HK-2 (cell line): ENCODE results near the gene UBE2G1.

ENCODE experiments used
- DNase-seq: peaks from one replicate; pipeline ENCODE4 v3.0.0-alpha.2; 2018; ENCODE audit not compliant: unreplicated experiment

The UBE2G1 gene

DNA sequence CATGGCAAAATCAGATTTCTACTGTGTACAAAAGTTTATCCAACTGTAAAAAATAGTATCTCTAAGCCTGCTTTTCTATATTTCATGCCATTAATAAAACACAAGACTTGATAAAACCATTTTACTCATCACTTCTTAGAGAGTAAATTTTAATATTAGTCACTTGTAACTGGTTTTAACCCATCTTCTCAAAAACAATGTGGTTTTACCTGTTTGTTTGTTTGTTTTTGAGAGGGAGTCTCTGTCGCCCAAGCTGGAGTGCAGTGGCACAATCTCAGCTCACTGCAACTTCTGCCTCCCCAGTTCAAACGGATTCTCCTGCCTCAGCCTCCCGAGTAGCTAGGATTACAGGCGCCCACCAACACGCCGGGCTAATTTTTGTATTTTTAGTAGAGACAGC lies 32.1 kb downstream of the UBE2G1 start:
- no peak for DNase-seq

DNA sequence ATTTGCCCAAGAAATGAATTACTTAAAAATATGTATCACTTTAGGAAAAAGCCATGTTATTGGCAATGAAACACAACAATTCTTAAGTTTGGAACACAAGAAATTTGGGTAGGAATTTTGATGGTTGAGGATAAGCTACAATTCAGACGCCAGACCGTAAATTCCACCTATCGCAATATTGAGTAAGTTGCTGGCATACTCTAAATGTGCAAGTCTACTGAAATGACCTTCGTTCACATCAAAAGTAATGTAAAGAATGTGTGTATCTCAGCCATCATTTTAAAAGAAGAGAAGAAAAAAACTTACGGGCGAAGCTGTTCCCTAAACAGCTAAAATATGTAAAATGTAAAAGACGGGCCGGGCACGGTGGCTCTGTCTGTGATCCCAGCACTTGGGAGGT lies 33.4 kb downstream of the UBE2G1 start:
- no peak for DNase-seq

DNA sequence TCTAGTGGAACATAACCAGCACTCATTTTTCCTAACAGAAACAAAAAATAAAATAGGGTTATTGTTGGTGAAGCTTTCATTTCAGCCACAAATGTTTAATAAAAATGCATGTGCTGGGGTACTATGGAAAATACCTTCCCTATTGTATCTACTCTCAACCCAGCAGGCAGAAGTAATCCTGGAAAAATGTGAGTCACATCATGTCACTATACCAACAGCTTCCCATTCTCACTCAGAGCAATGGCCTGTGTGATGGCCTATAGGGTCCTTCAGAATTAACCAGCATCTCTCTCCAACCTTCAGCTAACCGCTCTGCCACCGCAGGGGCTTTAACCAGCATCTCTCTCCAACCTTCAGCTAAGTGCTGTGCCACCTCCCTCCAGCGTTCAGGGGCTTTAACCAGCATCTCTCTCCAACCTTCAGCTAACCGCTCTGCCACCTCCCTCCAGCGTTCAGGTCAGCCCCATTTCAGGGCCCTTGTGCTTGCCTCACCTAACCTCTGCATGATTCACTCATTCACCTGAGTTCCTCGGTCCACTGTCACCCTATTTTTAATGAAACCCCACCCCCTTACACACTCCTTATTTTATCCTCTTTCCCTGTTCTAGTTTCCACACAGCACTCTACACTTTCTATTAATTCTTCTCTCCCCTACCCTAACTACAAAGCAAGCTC lies 34.0 kb downstream of the UBE2G1 start:
- DNase-seq = peak; percentile 10

DNA sequence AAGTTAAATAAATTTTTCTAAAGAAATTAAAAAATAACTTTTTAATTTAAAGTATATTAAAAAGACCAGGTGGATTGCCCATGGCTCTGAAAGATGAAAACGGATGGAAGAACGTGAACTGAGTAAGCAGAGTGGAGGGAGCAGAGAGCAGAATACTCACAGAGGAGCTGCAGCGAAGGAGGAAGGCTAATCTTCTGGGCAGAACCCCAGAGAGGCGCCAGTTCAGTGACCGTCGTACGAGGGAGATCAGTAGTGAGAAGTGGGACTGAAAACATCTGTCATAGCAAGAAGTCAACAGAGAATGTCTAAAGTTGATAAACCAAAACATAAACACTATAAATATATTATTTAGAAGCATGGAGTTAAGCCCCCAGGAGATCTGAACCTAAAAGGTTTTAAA lies 34.9 kb downstream of the UBE2G1 start:
- no peak for DNase-seq

DNA sequence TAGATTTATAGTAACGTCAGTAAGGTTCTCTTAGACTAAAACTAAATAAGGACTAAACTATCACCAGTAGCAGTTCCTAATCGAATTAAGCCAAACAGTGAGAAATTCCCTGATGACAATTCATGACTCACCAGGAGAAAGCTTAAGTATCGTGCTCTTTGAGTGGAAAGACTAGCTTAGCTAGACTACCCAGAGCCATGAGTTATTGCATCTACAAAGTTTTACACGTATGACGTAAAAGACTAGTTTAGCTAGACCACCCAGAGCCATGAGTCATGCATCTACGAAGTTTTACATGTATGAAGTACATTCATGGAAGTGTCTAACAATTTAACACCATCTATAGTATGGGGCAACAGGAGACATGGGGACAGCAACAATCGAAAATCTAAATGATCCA lies 36.6 kb downstream of the UBE2G1 start:
- no peak for DNase-seq

DNA sequence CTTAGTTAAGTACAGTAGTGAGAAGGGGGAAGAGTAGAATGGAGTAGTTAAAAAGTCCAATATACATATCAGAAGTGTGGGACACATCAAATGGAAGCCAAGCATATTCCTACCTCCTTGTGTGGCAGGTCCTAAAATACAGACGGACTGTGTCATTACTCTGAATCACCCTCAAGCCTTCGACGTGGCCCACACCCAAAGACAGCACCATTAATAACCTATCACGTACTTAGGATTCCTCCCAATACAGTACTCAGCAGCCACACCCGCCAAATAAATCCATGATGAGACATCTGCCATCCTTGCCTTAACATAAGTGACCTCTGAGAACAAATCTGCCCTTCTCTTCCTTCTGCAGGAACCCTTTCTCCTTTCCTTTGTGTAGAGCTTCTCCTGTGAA lies 38.9 kb downstream of the UBE2G1 start:
- DNase-seq = no peak

DNA sequence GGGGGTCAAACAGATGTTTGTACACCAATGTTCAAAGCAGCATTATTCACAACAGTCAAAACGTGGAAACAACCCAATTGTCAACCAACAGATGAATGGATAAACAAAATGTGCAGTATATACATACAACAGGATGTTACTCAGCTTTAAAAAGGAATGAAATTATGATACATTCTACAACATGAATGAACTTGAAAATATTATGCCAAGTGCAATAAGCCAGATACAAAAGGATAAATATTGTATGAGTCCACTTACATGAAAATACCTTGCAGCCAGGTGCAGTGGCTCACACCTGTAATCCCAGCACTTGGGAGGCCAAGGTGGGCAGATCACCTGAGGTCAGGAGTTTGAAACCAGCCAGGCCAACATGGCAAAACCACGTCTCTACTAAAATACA lies 39.9 kb downstream of the UBE2G1 start:
- DNase-seq = no peak

DNA sequence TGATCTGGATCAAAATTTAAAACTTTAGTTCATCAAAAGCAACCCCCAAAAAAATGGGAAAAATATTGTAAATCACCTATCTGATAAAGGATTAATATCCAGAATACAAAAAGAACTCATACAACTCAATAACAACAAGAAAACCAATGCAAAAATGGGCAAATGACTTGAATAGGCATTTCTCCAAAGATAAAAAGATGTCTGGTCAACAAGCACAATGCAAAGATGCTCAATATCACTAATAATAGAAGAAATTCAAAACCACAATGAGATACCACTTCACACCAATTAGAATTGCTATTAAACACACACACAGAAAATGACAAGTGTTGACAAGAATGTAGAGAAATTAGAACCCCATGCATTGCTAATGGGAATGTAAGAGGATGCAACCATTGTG lies 40.4 kb downstream of the UBE2G1 start:
- DNase-seq = no peak

DNA sequence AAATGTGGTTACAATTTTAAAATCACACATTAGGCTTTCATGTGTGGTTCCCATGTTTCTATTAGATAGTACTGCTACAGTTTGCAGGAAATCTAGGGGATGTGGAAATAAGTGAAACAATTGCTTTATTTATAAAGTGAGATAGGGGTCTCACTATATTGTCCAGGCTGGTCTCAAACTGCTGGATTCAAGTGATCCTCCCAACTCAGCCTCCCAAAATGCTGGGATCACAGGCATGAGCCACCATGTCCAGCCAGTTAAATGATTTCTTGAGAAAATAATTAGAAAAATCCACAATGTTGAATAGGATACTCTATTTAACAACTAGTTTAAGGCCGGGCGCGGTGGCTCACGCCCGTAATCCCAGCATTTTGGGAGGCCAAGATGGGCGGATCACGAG lies 42.0 kb downstream of the UBE2G1 start:
- DNase-seq = no peak

DNA sequence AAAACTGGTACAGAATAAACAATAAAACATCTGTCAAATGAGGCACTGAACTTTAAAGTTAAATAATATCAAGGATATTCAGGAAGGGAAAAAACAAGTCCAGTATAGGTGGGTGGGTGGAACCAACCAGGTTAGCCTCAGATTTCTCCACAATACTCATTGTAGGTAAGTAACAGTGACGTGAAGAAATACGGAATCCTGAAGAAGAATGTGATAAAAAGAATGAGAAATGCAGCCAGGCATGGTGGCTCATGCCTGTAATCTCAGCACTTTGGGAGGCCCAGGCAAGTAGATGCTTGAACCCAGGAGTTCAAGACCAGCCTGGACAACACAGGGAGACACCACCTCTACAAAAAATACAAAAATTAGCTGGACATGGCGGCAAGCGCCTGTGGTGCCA lies 47.3 kb downstream of the UBE2G1 start:
- no peak for DNase-seq

DNA sequence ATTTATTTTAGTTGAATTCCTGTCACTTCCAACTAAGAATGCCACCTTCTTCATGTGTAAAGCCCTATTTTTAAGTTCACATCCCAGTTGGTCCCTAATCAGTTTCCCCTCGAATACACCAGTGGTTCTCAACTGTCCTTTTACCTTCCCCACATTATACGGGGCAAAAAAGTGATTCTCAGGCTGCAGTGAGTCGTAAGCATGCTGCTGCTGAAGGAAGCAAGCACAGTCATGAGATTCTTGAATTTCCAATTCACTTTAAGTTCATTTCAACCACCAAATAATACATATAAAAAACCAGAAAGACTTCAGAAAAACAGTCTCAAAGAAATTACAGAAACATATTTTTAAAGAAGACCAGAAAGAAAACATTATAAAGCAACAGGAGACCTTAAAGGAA lies 47.9 kb downstream of the UBE2G1 start:
- no peak for DNase-seq

DNA sequence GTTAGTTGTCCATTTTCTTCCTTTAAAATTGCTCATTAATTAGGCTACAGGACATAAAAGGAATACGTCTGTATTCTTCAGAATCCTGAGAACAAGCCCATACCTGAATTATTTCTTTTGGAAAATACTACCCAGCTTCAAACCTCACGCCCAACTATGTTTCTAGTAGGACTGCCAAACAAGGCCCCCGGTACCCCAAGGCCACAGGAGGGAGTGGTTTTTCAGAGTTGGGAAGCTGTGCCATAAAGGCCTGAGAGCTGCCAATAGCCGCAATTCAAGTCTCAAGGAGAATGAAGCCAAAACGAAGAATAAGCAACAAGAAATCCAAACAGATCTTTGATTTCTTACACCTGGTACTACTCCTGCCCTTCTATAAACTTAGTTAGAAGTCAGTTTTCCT lies 48.3 kb downstream of the UBE2G1 start:
- DNase-seq = no peak

DNA sequence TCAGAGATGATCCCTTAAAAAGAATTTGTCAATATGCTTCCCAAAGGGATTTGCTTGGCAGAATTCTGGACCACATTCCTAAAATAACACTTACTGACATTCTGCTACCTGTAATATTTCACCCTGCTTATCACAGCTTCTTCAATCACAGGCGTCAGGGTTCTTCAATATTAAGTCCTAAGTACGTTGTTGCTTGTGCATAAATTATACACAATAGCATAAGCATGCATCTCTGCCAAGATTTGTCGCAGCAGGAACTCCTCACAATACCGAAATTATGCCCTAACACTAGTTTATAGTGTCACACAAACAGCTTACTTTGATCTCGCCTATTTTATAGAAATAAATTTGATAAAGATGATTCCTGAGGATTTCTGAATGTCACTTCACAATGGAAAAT lies 48.9 kb downstream of the UBE2G1 start:
- no peak for DNase-seq

DNA sequence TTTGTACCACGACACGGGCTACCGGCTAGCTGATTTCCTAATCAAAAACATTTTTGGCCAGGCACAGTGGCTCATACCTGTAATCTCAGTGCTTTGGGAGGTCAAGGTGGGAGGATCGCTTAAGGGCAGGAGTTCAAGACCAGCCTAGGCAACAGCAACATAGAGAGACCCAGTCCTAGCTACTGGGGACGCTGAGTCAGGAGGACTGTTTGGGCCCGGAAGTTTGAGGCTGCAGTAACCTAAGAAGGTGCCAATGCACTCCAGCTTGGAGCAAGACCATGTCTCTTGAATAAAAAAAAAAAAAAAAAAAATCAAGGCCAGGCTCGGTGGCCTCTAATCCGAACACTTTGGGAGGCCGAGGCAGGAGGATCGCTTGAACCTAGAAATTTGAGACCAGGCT lies 49.8 kb downstream of the UBE2G1 start:
- no peak for DNase-seq

DNA sequence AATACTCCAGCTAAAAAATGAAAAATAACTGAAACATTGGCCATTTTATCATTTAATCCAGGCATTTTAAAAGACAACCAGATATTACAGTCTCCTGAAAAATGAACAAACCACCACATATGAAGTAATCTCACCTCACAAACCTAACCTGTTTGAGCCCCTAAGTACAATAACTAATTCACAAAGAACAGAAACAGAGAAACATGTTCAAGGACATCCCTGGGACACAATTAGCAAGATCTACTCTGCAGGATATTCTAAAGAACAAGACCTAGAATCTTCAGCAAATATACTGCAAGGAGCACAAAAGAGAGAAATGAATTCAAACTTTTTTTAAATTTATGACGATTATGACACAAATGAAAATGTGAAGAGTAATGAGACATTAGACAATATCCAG lies 51.9 kb downstream of the UBE2G1 start:
- DNase-seq = no peak

DNA sequence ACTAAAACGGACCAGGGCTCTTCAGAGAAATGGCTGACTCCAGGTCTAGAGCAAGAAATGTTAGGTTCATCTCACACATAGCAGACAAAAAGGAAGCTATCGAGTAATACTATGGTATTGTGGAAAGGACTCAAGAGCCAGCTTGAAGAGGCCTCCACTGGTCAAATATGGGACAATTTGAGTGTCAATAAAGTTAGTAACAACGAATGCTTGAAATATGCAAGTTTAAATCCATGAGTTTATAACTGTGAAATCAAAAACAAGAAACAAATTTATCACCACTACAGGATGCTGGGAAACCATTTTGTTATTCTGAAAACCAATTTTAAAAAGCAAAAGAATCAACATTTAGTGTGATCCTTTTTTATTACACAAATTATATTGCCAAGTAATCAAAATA lies 52.3 kb downstream of the UBE2G1 start:
- no peak for DNase-seq

DNA sequence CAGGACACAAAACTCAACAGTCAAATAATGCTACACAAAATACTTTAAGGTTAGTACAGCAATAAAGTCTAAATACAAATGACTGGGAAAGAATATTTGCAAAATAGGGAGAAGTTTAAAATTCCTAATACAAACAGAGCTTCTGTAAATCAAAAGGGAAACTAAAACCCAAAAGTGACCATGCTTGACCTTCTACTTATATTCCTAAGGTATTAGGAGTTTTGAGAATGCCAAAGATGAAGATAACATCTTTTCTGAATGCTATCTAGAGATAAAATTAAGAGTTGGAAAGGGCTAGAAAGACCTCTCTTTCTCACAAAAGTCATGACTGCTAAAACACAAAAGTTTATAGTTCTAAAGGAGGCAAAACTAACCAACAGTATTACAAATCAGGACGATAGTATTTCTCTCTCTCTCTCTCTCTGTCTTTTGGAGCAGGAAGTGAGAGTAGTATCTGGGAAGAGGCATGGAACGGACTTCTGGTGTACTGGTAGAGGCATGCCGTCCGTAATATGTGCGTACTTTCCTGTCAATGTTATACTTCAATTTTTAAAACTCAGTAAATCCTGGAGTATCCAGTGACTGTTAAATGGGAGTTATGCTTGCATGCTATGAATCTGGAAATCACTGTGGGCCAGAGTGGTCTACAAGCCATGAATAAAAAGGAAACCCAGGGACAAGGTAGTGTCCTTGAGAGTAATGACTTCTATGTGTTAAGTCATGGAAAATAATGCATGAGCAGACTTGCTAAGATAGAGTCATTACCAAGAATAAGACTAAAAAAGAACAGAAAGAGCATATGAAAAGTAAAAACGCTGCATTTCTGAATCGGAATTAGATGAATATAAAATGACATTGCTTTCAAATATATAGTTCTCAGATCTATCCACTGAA lies 53.0 kb downstream of the UBE2G1 start:
- no peak for DNase-seq

DNA sequence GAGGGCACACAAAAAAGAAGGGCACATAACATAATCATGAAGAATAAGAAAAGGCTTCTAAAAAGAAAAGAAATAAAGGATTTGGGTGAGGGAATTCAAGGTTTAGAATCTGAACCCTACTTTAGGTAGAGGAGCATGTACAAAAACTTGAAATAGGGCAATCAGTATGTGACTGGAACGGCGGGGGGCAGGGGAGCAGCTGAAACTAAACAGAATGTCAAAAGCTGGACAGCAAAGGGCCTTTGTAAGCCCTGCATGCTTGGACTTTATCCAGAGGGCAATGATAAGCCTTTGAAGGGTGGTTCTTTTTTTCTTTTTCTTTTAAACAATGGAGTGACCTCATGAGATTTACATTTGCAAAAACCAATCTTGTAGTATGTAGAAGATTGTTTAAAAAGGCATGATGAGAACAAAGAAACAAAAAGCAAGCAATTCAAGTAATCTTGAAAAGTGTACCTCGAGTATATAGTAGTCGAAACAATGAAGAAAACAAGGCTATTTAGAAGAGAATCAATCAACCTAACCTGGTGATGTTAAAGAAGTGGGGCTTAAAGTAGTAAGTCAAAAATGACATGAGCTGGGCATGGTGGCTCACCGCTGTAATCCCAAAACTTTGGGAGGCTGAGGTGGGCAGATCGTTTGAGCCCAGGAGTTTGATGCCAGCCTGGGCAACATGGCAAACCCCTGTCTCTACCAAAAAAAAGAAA lies 56.0 kb downstream of the UBE2G1 start:
- no peak for DNase-seq

DNA sequence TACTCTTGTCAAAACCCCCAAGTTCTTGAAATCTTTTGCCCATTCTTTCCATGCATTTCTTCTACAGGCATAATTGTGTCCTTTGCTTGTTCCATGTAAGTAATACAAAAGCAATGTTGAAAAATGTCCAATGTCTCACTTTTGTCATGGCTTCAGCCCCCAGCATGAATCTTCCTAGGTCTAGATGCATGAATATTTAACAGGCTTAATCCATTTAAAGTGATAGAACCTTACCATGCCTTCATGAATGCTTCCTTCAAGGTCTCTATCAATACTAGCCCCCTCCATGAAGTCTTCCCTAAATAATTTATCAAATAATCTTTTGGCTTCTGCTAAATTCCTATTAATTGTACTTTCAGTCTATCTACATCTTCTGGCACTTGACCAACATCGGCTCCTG lies 56.6 kb downstream of the UBE2G1 start:
- DNase-seq = no peak

DNA sequence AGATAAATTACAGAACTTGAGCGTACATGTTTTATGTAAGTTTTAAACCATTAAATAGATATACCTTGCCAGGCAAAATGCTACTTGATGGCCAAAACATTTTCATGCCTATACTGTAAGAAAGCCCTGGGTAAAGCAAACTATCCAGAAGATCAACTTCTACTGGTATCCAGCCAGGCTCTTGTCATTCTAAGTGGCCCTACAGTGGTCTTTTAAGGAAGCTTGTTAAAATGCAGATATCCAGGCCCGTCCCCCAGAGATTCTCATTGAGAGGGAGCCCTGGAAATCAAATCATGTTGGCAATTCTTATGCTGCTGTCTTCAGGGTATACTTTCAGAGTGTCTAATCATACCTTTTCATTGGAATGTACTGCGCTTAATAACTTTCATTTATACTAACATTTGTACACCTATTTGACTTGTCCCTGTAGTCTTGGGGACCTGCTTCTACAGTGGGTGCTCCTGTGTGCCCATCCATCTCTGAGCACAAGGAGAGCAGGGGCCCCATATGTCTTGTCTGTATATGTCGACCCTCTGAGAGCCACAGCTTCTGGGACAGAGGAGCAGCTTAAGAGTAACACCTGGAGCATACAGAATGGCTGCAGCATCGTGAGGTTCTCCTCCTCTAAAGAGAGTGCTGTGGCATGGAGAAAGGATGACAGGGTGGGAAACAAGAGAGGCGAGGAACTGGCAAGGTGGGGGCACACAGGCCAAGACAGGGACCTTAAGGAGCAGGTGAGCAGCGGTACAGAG lies 59.1 kb downstream of the UBE2G1 start:
- DNase-seq = no peak

DNA sequence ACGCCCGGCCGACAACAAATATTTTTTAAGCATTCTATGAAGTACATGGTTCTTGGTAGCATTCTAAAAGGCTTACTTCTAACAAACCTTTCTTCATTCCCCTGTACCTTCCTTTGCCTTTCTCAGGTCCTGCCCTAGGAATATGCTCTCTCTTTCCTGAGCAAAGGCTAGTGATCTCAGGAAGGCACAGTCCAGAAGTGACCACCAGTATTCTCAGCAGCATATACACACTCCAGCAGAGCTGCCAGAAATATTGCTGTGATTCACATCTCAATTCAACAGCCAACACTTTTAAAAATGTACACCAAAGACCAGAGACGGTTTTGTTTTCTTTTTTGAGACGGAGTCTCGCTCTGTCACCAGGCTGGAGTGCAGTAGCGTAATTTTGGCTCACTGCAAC lies 61.3 kb downstream of the UBE2G1 start:
- DNase-seq = no peak

DNA sequence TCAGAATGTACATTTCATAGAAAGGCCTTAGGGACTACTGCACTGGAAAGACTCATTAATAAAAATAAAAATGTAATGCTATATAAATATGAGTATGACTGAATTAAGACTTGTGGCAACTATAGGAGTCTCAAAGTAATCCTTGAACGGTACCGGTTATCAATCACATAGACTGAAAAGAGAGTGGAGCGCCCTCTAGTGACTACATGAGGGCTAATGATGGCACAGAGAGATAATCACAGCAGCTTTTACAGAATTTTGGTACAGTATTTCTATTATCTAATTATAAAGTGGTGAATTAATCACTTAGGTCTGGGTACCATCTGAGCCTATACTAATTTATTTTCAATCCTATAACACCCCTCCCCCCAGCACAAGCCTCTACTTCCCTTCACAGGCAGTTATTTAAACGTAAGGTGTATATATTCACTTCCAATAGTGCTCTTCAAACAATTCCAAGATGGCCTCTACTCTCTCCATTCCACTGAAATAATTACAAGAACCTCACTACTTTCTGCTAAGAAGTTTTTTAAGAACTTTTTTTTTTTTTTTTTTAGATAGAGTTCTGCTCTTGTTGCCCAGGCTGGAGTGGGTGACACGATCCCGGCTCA lies 62.0 kb downstream of the UBE2G1 start:
- DNase-seq = peak; percentile 17
